IMR-90 (cell line): ENCODE measurements around the gene UPB1. TPM values are rescaled to one million over a fixed set of nuclear protein-coding genes. Genes with fewer than 3 reads are reported as not detected.
A peak's percentile ranks its signal among the peaks of the same experiment; 100 is the strongest.

Source experiments
- ATAC-seq: fragments of 200-7000 bp; cut with Tn5 transposase; 2 replicates; pipeline ENCODE4 v1.9.1; 2020; ENCODE audit warnings: low read depth, mild to moderate bottlenecking, moderate library complexity
- BruUV-seq: library from RNA; stranded (reverse); fragments of 400-500 nt; replicated peaks from 2 replicates; lab custom pipeline; 2021; lab: Mats Ljungman, UMichigan
- CTCF ChIA-PET: fragments of 300-600 bp; formaldehyde crosslinking; extraction: SDS; loops from one replicate; lab custom pipeline; 2021; ENCODE audit warnings: antibody characterized with exemption; lab: Yijun Ruan, JAX
- POLR2A ChIA-PET: fragments of 300-600 bp; sonication (Branson Sonifier 250); formaldehyde crosslinking; loops from one replicate; lab custom pipeline; 2022; ENCODE audit warnings: antibody characterized with exemption; ENCODE audit not compliant: unreplicated experiment; lab: Charles Lee
- DNase-seq: peaks from one replicate; pipeline ENCODE4 v3.0.0; 2013
- H2AFZ ChIP-seq: replicated peaks from 2 replicates; pipeline ENCODE3; 2013; ENCODE audit warnings: low read length, mild to moderate bottlenecking; ENCODE audit not compliant: poor library complexity
- H2AK5ac ChIP-seq: 2 replicates; pipeline ENCODE4 v1.6.1; 2013; ENCODE audit warnings: low read depth, low read length, inconsistent platforms
- H2AK9ac ChIP-seq: replicated peaks from 2 replicates; pipeline ENCODE3; 2013; ENCODE audit warnings: mild to moderate bottlenecking, low read depth, low read length, moderate library complexity; ENCODE audit not compliant: poor library complexity
- H2BK120ac ChIP-seq: 2 replicates; pipeline ENCODE4 v1.6.1; 2013; ENCODE audit warnings: low read depth, low read length, inconsistent platforms
- H2BK15ac ChIP-seq: 3 replicates; pipeline ENCODE4 v1.6.1; 2013; ENCODE audit warnings: low read depth, low read length, inconsistent platforms
- H2BK20ac ChIP-seq: 2 replicates; pipeline ENCODE4 v1.6.1; 2013; ENCODE audit warnings: low read depth, mild to moderate bottlenecking, inconsistent platforms, low read length, moderate library complexity
- H2BK5ac ChIP-seq: 2 replicates; pipeline ENCODE4 v1.6.1; 2013; ENCODE audit warnings: mild to moderate bottlenecking, low read depth, low read length, inconsistent platforms; ENCODE audit not compliant: poor library complexity, severe bottlenecking
- H3K14ac ChIP-seq: replicated peaks from 2 replicates; pipeline ENCODE4 v1.6.1; 2013; ENCODE audit warnings: low read depth, low read length, inconsistent platforms
- H3K18ac ChIP-seq: 2 replicates; pipeline ENCODE4 v1.6.1; 2013; ENCODE audit warnings: low read depth, low read length, control low read depth
- H3K23ac ChIP-seq: 2 replicates; pipeline ENCODE4 v1.6.1; 2013; ENCODE audit warnings: low read depth, low read length, inconsistent platforms
- H3K27ac ChIP-seq: 2 replicates; pipeline ENCODE4 v1.5.1; 2013; ENCODE audit warnings: mild to moderate bottlenecking, control low read depth, low read length; ENCODE audit not compliant: insufficient read depth
- H3K27me3 ChIP-seq: 2 replicates; pipeline ENCODE4 v1.6.1; 2013; ENCODE audit warnings: low read length; ENCODE audit not compliant: control insufficient read depth, insufficient read depth
- H3K36me3 ChIP-seq: 2 replicates; pipeline ENCODE4 v1.6.1; 2013; ENCODE audit warnings: low read length, mixed read lengths; ENCODE audit not compliant: control insufficient read depth, insufficient read depth
- H3K4ac ChIP-seq: 2 replicates; pipeline ENCODE4 v1.6.1; 2013; ENCODE audit warnings: low read depth, low read length, inconsistent platforms
- H3K4me1 ChIP-seq: 2 replicates; pipeline ENCODE4 v1.6.1; 2013; ENCODE audit warnings: low read length, mixed read lengths; ENCODE audit not compliant: control insufficient read depth, insufficient read depth
- H3K4me2 ChIP-seq: 2 replicates; pipeline ENCODE4 v1.6.1; 2013; ENCODE audit warnings: low read depth, mild to moderate bottlenecking, control low read depth, low read length, moderate library complexity
- H3K4me3 ChIP-seq: 2 replicates; pipeline ENCODE4 v1.5.1; 2013; ENCODE audit warnings: low read depth, mild to moderate bottlenecking, control low read depth, low read length, moderate library complexity; ENCODE audit not compliant: insufficient read depth
- H3K56ac ChIP-seq: 2 replicates; pipeline ENCODE4 v1.6.1; 2013; ENCODE audit warnings: low read length, inconsistent platforms; ENCODE audit not compliant: insufficient read depth; ENCODE audit errors: extremely low read depth
- H3K79me1 ChIP-seq, 2 experiments: 2 replicates each; pipeline ENCODE4 v1.6.1; 2013; ENCODE audit warnings: low read length in 2 of 2, inconsistent platforms in 1 of 2, low read depth in 1 of 2
- H3K9ac ChIP-seq: 2 replicates; pipeline ENCODE4 v1.6.1; 2013; ENCODE audit warnings: low read depth, low read length, control low read depth
- H3K9me1 ChIP-seq: 2 replicates; pipeline ENCODE4 v1.6.1; 2013; ENCODE audit warnings: low read length, inconsistent platforms; ENCODE audit not compliant: insufficient read depth
- H3K9me3 ChIP-seq: 2 replicates; pipeline ENCODE4 v1.6.1; 2013; ENCODE audit warnings: low read length; ENCODE audit not compliant: control insufficient read depth, insufficient read depth
- H4K20me1 ChIP-seq: 2 replicates; pipeline ENCODE4 v1.6.1; 2013; ENCODE audit warnings: low read length, inconsistent platforms; ENCODE audit not compliant: insufficient read depth
- H4K5ac ChIP-seq: 2 replicates; pipeline ENCODE4 v1.6.1; 2013; ENCODE audit warnings: mild to moderate bottlenecking, low read depth, low read length, control low read depth
- H4K8ac ChIP-seq, 2 experiments: 2 replicates each; pipeline ENCODE4 v1.6.1; 2013; ENCODE audit warnings: low read depth in 2 of 2, low read length in 2 of 2, control low read depth in 1 of 2, inconsistent platforms in 1 of 2
- H4K91ac ChIP-seq: 2 replicates; pipeline ENCODE4 v1.6.1; 2013; ENCODE audit warnings: low read depth, low read length, inconsistent platforms; ENCODE audit not compliant: insufficient read depth
- BHLHE40 ChIP-seq: fragments of 150-350 bp; IDR thresholded peaks from 2 replicates; pipeline ENCODE4 v1.6.1; 2016; ENCODE audit warnings: mild to moderate bottlenecking, low read depth, low read length
- CHD1 ChIP-seq: IDR thresholded peaks from 2 replicates; pipeline ENCODE4 v1.6.1; 2012; ENCODE audit warnings: low read depth, low read length, improper control_type of control experiment
- MAFK ChIP-seq: IDR thresholded peaks from 2 replicates; pipeline ENCODE4 v1.6.1; 2012; ENCODE audit warnings: low read depth, low read length, improper control_type of control experiment
- RAD21 ChIP-seq: IDR thresholded peaks from 2 replicates; pipeline ENCODE4 v1.6.1; 2012; ENCODE audit warnings: low read length, improper control_type of control experiment
- SMC3 ChIP-seq: fragments of 150-350 bp; IDR thresholded peaks from 2 replicates; pipeline ENCODE4 v1.6.1; 2016; ENCODE audit warnings: low read depth, mild to moderate bottlenecking, antibody characterized with exemption, low read length, moderate library complexity
- WGBS, 2 experiments: methylation state at CpG; one replicate each; pipeline versions ENCODE4 v1.1.5 to v1.1.7; 2013; ENCODE audit warnings: missing lambda C conversion rate in 2 of 2; ENCODE audit not compliant: insufficient read length in 1 of 2; ENCODE audit errors: extremely low coverage in 2 of 2; 5-methylcytosine and 5-hydroxymethylcytosine counted together
- dilution Hi-C: fragments of 300-500 bp; cut with HindIII; formaldehyde crosslinking; loops from one replicate; pipeline ENCODE4 v1.14.3; 2018; ENCODE audit warnings: low sequenced_read_pairs; ENCODE audit not compliant: unreplicated experiment
- in situ Hi-C: fragments of 300-500 bp; cut with MboI; formaldehyde crosslinking; loops from 3 replicates; pipeline ENCODE4 v1.14.3; 2019; ENCODE audit warnings: low sequenced_read_pairs, inconsistent platforms, mixed read lengths
- intact Hi-C: fragments of 100-400 bp; cut with micrococcal nuclease; formaldehyde crosslinking; loops from 2 replicates; pipeline ENCODE4 v1.10.0; 2022
- polyA plus RNA-seq, 3 experiments: library from polyadenylated mRNA; depleted of rRNA; stranded (reverse); fragments of >200 nt; gene quantifications; 2 replicates each; pipeline ENCODE4 v1.2.3, GENCODE V29; 2012; ENCODE audit warnings: low replicate concordance in 1 of 3
- total RNA-seq: library from RNA; depleted of rRNA; stranded (reverse); fragments of >200 nt; gene quantifications from 2 replicates; pipeline ENCODE4 v1.2.3, GENCODE V29; 2012

Gene UPB1
- total and polyA plus RNA-seq, 2 of the 4 experiments (the other 2 are of a cell fraction) = under 0.01 to 0.02 TPM

- peak overlapping the region; percentile 93 for H3K9ac ChIP-seq
- peaks cover 10% of the 10 kb centered on the region for H3K36me3 ChIP-seq
- H3K9me1 ChIP-seq = peaks cover 24% of the 10 kb centered on the region
- peak overlapping the region; percentile 68 for H2BK5ac ChIP-seq
- peaks cover 7% of the 10 kb centered on the region for H3K4me1 ChIP-seq
- peak overlapping the region; percentile 89 for H2AFZ ChIP-seq
- in situ Hi-C loops (no loop called here), dilution Hi-C loops (no loop called here), intact Hi-C loops (no loop called here)
- peak overlapping the region; percentile 95 for H3K4me2 ChIP-seq
- 17% methylated on average over 1 of the region's 12 CpGs; no CpG with 5 or more reads in 1 of the 2 experiments for WGBS, 2 experiments
- no TSS peak for BruUV-seq
- CTCF ChIA-PET = no interaction called here
- peak; percentile 17; the same call in 1 of the 2 replicates for TF ChIP-seq BHLHE40
- TF ChIP-seq SMC3 = no peak
- no peak for TF ChIP-seq CHD1
- no peak for TF ChIP-seq MAFK
- TF ChIP-seq RAD21 = no peak
- H3K4ac ChIP-seq = peak overlapping the region; percentile 91
- 0 out of 2 replicates have a peak overlapping the region, but pooled peaks have one; percentile 9 for H2BK120ac ChIP-seq
- H4K5ac ChIP-seq = peak overlapping the region; percentile 14
- peak overlapping the region; percentile 87 for H2AK5ac ChIP-seq
- peak overlapping the region; percentile 31 for H3K14ac ChIP-seq
- peak overlapping the region; percentile 89 for H3K56ac ChIP-seq
- H3K23ac ChIP-seq = peak overlapping the region; percentile 99
- peak overlapping the region; percentile 70 to 82; a peak in 2 of 4 replicates for H4K8ac ChIP-seq
- ATAC-seq (no peak), DNase-seq (peak; percentile 40)
- H3K9me3 ChIP-seq = no peaks in the 10 kb centered on the region
- peak overlapping the region; percentile 64 for H4K91ac ChIP-seq
- POLR2A ChIA-PET = no interaction called here
- no peaks in the 10 kb centered on the region for H3K27me3 ChIP-seq
- peak overlapping the region; percentile 100 for H2AK9ac ChIP-seq
- H3K79me1 ChIP-seq = peaks cover 39 to 79% of the 10 kb centered on the region in 2 experiments
- H3K18ac ChIP-seq = no peak overlapping the region
- no peak overlapping the region; the same call in 2 of the 3 replicates for H2BK15ac ChIP-seq
- peaks cover 49% of the 10 kb centered on the region for H4K20me1 ChIP-seq
- H3K27ac ChIP-seq = peak overlapping the region; percentile 93
- H3K4me3 ChIP-seq = peak overlapping the region; percentile 85
- H2BK20ac ChIP-seq = no peak overlapping the region
These were observed 58.6 kb downstream of the UPB1 start for GRCh38 chr22:24553597-24554312.
